NCI-H510A (cell line): Measurements from ENCODE around the gene LCN2.

Experiments
- DNase-seq: peaks from one replicate; lab custom pipeline; 2025; lab: John Stamatoyannopoulos, UW

The LCN2 gene

GRCh38 chr9:128150594-128151308, 1.5 kb downstream of the LCN2 start:
- DNase-seq = peak; percentile 29

GRCh38 chr9:128151309-128152132, 2.3 kb downstream of the LCN2 start:
- no peak for DNase-seq

- DNase-seq = no peak
Measured at GRCh38 chr9:128152133-128153059, 3.1 kb downstream of the LCN2 start.

GRCh38 chr9:128153060-128153946, 4.0 kb downstream of the LCN2 start:
- no peak for DNase-seq

GRCh38 chr9:128153947-128154695, 4.9 kb downstream of the LCN2 start:
- no peak for DNase-seq

DNA sequence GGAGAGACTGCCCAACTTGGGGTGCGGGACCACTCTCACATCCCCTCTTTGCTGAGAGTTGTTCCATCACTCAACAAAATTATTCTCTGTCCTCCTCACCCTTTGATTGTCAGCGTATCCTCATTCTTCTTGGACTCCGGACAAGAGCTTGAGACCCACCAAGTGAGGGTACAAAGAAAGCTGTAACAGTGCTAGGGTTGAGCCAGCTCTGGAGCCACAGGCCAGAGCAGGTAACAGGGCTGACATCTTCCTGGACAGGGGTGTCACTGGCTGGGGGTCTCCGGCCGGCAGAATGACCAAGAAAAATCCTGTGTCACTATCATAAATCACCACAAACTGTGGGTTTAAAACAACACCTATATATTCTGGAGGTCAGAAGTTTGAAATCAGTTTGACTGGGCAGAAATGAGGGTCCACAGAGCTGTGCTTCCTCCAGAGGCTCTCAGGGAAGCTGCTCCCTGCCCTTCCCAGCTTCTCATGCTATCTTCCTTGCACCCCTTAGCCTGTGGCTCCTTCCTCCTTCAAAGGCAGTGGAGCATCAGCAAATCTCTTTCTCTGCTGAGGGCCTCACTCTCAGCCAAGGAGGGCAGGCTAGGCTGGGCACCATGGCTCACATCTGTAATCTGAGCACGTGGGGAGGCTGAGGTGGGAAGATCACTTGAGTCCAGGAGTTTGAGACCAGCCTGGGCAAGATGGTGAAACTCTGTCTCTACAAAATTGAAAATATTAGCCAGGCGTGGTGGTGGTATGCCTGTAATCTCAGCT, 6.7 kb downstream of the LCN2 start:
- DNase-seq = no peak

- no peak for DNase-seq
Measured at GRCh38 chr9:128159522-128159783, 10.2 kb downstream of the LCN2 start.

- peak; percentile 94 for DNase-seq
Measured at GRCh38 chr9:128159784-128160602, 10.7 kb downstream of the LCN2 start, which contains the start of gene BBLN. Gene BBLN (plus strand): TSS chr9:128160265. CDS start chr9:128160408, 143 bp downstream.

DNA sequence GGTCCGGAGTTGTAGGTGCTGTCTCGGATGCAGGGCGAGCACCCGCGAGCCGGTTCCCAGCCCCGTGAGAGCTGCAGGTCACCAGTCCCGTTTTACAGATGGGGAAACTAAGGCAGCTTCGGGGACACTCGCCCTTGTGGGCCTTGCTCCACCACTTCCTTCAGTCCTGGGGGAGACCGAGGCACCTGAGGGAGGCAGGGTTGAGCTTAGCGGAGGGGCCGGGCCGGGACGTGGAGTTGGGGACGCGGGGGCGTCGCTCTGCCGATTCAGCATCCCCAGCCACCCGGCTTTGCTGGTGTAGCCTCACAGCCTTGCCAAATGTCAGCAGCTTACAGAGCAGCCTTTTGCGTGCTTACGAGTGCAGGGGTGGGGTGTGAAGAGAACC, 11.3 kb downstream of the LCN2 start:
- no peak for DNase-seq

- no peak for DNase-seq
Measured at GRCh38 chr9:128161215-128161902, 12.1 kb downstream of the LCN2 start.

DNA sequence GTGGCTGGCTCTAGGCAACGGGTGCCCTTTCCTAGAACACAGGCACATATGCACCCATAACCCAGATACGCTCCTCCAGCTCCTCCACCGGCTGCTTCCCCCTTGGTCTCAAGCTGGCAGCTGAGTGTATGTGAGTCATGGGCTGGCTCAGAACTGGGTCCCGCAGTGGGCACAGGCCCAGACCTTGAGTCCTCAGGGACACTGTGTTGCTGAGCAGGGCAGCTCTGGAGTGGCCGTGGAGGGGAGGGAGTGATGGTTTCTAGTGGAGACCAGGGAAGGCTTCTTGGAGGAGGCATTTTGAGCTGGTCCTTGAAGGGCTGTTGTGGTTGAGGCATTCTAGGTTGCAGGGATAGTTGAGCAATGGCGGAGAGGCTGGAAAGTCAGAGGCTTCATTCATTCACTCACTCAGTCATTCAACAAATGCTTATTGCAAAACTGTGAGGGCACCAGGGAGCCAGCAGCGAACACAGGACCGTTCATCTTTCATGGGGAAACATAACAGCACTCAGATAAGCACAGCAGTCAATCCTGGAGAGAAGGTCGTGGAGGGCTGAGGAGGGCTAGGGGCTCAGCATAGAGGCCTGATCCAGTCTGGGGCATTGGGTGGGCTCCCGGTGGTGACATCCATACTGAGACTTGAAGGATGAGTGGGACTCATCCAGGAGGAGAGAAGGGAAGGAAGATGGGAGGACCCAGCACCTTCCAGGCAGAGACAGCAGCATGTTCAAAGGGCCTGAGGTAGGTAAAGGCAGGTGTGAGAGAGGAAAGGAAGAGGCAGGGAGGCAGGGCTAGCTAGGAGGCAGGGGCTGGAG, 13.2 kb downstream of the LCN2 start:
- DNase-seq = no peak

DNA sequence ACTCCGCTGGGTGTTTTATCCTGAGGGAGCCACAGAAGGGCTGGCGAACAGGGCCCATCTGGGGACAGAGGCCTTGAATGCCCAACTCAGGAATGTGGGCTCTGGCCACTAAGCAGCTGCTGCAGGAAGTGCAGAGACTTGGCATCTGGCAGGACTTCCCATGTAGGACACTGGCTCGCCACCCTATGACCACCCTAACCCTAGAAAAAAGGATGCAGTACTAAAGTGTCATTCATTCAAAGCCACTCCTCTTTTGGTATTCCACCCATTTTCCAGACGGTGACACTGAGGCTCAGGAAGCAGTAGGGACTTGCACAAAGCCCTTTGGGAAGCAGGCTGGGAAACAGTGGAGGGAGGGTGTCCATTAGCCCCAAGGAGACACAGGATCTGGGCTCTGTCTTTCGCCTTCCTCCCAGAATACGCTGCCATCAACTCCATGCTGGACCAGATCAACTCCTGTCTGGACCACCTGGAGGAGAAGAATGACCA, 13.8 kb downstream of the LCN2 start:
- DNase-seq = no peak

DNA sequence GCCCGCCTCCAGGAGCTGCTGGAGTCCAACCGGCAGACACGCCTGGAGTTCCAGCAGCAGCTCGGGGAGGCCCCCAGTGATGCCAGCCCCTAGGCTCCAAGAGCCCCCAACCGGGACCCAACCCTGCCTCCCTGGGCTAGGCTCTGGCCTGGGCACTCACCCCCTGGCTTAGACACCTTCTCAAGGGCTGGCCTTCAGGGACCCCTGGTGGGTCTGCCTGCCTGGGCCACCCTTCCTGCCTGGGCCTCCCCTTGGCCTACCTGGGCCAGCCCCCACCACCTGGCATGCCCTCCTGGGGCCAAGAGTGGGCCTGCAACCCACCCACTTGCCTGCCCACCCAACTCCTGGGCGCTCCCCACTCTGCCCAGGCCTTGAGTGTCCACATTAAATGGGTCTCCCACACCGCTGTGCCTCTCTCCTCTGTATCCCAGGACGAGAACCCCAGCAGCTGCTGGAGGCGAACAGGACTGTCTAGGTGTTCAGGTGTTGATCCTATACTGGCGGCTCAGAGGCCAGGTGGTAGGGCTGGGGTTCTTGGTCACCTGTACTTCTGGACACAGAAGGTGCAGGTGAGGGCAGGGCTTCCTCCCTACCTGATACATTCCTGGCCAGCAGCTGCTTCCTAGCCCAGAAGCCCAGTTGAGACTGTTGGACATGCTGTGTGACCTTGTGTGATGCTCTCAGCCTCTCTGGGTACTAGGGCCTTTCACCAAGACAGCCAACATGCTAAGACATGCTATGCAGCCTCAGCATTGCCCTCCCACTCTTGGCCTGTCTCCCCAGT, 14.5 kb downstream of the LCN2 start:
- DNase-seq = no peak

- DNase-seq = no peak
Measured at GRCh38 chr9:128164307-128164885, 15.1 kb downstream of the LCN2 start.

- DNase-seq = no peak
Measured at GRCh38 chr9:128166169-128166568, 16.9 kb downstream of the LCN2 start.

DNA sequence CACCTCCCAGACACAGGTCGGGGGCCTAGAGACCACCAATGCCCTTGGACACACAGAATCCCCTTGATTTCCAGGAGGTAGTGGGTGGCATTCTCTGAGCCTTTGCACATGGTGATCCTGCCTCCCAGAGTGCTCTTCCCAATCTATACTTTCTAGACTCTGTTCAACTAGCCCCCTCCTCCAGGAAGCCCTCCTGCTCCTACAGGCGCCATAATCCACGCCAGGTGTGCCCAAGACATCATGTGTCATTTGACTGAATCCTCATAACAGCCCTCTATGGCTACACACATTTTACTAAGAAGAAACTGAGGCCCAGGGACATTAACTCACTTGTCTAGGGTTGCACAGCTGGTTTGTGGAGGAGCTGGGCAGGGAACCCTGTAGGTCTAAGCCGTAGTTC, 18.0 kb downstream of the LCN2 start:
- no peak for DNase-seq
